Adrenal gland (tissue), 12 donors: ENCODE results near the gene CACNB4. TPM values are rescaled to one million over a fixed set of nuclear protein-coding genes. Genes with fewer than 3 reads are reported as not detected.
A peak's percentile ranks its signal among the peaks of the same experiment; 100 is the strongest.

Experiments used
- DNase-seq, 7 donors: peaks; one replicate each; pipeline ENCODE4 v3.0.0-alpha.2; 2019 to 2020
- H3K27ac ChIP-seq, 5 donors: fragments of 200-600 bp; sonication (generic) in 4 of 5; 1 replicate in 3 of 5; 2 replicates in 2 of 5; pipeline versions ENCODE4 v1.5.1 to v1.8.0; 2016 to 2020; ENCODE audit warnings: mild to moderate bottlenecking in 1 of 5
- H3K27me3 ChIP-seq: fragments of 200-600 bp; 2 replicates; pipeline ENCODE4 v1.8.0; 2021
- H3K36me3 ChIP-seq, 2 donors: fragments of 200-600 bp; replicated peaks in 1 of 2; 1 replicate in 1 of 2; 2 replicates in 1 of 2; pipeline versions ENCODE4 v1.5.1 to v1.8.0; 2018 to 2022
- H3K4me1 ChIP-seq, 2 donors: fragments of 200-600 bp; replicated peaks in 1 of 2; 1 replicate in 1 of 2; 2 replicates in 1 of 2; pipeline versions ENCODE4 v1.5.1 to v1.8.0; 2018 to 2021
- H3K4me3 ChIP-seq, 4 donors: fragments of 200-600 bp; sonication (generic) in 3 of 4; one replicate each; pipeline ENCODE4 v1.5.1; 2016 to 2018
- H3K9me3 ChIP-seq, 3 donors: fragments of 200-600 bp; sonication (generic) in 1 of 3; replicated peaks in 1 of 3; 1 replicate in 2 of 3; 2 replicates in 1 of 3; pipeline versions ENCODE4 v1.5.1 to v1.8.0; 2016 to 2021
- POLR2A ChIP-seq, 2 donors: fragments of 450-650 bp; IDR thresholded peaks; one replicate each; pipeline ENCODE4 v1.6.1; 2017; ENCODE audit warnings: antibody characterized with exemption in 2 of 2, mild to moderate bottlenecking in 2 of 2, moderate library complexity in 1 of 2
- WGBS, 4 donors: extraction: QIAGEN DNeasy Blood & Tissue Kit in 2 of 4; methylation state at CpG; one replicate each; pipeline versions ENCODE4 v1.1.5 to v1.1.7; 2013 to 2017; 5-methylcytosine and 5-hydroxymethylcytosine counted together
- intact Hi-C, 2 donors: fragments of 100-400 bp; cut with DNase I; formaldehyde crosslinking; loops; one replicate each; pipeline versions ENCODE4 v1.14.1 to v1.15.0; 2022 to 2023
- polyA plus RNA-seq, 3 donors: library from polyadenylated mRNA; stranded (reverse); fragments of 200-250 nt in 2 of 3; fragments of 350-450 nt in 1 of 3; fragmentation: Illumina TruSeq in 1 of 3; extraction: RNeasy Lipid Tissue Mini Kit (QIAGEN cat#74804) in 1 of 3; gene quantifications; one replicate each; pipeline ENCODE4 v1.2.3, GENCODE V29; 2013 to 2014
- total RNA-seq, 9 donors: library from RNA; depleted of rRNA in 4 of 9; stranded (reverse); fragments of >200 nt in 4 of 9; fragments of 120-200 nt in 1 of 9; fragmentation: NEBNext Ultra II Directional in 1 of 9; extraction: Animal tissue kit (Norgen Biotek cat#: 25700) in 1 of 9; gene quantifications; one replicate each; pipeline versions ENCODE4 v1.1.0 to v1.2.4, GENCODE V29; 2013 to 2023
- TF ChIP-seq, protein P1 (sequence below), 6 experiments: fragments of 450-650 bp in 4 of 6; fragments of 200-600 bp in 2 of 6; sonication (generic) in 1 of 6; IDR thresholded peaks; 1 replicate in 5 of 6; 2 replicates in 1 of 6; pipeline versions ENCODE4 v1.5.1 to v1.8.0; 2016 to 2021; ENCODE audit warnings: antibody characterized with exemption in 6 of 6, mild to moderate bottlenecking in 2 of 6, moderate library complexity in 1 of 6
- donor health status: healthy with polysubstance abuse.
- donor health status: Bipolar disorder and iron deficiency.
- donor health status: DM: yes; HTN: yes; CAD: no.
- donor health status: DM: no; HTN: no; CAD: no.
- donor health status: DM: no; HTN: no; CAD: no.
- donor health status: DM: yes; HTN: yes; CAD: no.

CACNB4 gene
- total and polyA plus RNA-seq, 12 donors, result 0.60 to 8.5 (median 1.9) TPM

DNA sequence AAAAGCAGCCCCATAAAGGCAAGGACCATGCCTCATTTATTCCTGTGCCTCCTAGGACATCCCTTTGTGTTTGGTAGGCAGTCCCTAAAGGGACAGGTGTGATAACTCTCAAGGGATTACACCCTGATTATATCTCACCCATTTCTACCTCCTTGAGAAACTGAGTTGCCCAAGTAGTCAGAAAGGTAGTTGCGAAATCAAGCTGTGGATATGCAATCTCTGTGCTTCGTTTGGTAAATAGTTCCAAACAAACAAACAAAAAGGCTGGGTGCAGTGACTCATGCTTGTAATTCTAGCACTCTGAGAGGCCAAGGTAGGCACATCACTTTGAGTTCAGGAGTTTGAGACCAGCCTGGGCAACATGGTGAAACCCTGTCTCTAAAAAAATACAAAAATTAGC lies 170.5 kb downstream of the CACNB4 start:
- no peaks in the 10 kb centered on the region for H3K27me3 ChIP-seq
- no peak overlapping the region for H3K27ac ChIP-seq
- DNase-seq, result no peak
- WGBS, 4 donors, result 47 to 76% (median 67%) methylated on average over 2 of the region's 2 CpGs
- intact Hi-C loops, result no loop called here
- H3K9me3 ChIP-seq, result no peaks in the 10 kb centered on the region
- no peak overlapping the region for H3K4me3 ChIP-seq
- TF ChIP-seq, protein P1, sequence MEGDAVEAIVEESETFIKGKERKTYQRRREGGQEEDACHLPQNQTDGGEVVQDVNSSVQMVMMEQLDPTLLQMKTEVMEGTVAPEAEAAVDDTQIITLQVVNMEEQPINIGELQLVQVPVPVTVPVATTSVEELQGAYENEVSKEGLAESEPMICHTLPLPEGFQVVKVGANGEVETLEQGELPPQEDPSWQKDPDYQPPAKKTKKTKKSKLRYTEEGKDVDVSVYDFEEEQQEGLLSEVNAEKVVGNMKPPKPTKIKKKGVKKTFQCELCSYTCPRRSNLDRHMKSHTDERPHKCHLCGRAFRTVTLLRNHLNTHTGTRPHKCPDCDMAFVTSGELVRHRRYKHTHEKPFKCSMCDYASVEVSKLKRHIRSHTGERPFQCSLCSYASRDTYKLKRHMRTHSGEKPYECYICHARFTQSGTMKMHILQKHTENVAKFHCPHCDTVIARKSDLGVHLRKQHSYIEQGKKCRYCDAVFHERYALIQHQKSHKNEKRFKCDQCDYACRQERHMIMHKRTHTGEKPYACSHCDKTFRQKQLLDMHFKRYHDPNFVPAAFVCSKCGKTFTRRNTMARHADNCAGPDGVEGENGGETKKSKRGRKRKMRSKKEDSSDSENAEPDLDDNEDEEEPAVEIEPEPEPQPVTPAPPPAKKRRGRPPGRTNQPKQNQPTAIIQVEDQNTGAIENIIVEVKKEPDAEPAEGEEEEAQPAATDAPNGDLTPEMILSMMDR (IDR thresholded peaks at IDR 0.05), result no peak
- TF ChIP-seq POLR2A (IDR thresholded peaks at IDR 0.05), result no peak
- peaks cover 0 to 22% of the 10 kb centered on the region in 2 donors for H3K4me1 ChIP-seq
- no peaks in the 10 kb centered on the region for H3K36me3 ChIP-seq

DNA sequence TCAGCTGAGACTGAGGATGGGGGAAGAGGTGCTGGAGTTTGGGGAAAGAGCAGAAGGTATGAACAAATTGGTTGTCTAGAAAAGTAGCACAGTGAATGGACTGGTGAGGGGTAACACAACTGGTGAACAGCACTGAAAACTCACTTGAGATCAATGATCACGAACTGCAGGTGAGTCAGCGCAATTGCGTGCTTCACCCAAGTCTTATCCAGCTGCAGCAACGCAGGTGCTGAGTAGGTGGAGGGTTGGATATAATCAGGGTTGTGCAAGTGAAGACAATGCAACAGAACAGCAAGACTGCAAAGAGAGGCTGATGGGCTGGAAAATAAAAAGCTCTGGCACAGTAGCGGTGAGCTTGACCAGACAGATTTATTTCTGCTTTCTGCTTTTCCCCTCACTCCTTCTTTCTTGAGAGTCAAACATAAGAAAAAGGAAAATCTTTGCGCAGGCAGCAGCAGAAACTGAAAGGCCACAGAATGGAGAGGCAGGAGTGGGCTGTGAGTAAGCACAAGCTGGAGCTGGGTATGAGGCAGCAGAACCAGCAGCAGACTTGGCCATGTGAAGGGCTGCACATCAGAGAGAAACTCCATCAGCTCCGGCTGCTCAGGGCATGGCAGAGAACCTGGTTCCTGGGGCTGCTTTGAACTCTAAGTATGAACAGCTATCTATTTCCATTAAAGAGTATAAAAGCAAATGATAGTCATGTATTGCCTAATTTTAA lies 171.2 kb downstream of the CACNB4 start:
- WGBS, 4 donors, result 86 to 93% (median 90%) methylated on average over 7 of the region's 7 CpGs
- Histone ChIP-seq H3K36me3 (no peaks in the 10 kb centered on the region), H3K4me1 (peaks cover 0 to 22% of the 10 kb centered on the region in 2 donors), H3K27ac (no peak overlapping the region), H3K4me3 (no peak overlapping the region), H3K27me3 (no peaks in the 10 kb centered on the region), H3K9me3 (no peaks in the 10 kb centered on the region)
- intact Hi-C loops, result no loop called here
- DNase-seq, result no peak
- TF ChIP-seq POLR2A (IDR thresholded peaks at IDR 0.05), result no peak
- TF ChIP-seq, protein P1 (IDR thresholded peaks at IDR 0.05), result no peak

DNA sequence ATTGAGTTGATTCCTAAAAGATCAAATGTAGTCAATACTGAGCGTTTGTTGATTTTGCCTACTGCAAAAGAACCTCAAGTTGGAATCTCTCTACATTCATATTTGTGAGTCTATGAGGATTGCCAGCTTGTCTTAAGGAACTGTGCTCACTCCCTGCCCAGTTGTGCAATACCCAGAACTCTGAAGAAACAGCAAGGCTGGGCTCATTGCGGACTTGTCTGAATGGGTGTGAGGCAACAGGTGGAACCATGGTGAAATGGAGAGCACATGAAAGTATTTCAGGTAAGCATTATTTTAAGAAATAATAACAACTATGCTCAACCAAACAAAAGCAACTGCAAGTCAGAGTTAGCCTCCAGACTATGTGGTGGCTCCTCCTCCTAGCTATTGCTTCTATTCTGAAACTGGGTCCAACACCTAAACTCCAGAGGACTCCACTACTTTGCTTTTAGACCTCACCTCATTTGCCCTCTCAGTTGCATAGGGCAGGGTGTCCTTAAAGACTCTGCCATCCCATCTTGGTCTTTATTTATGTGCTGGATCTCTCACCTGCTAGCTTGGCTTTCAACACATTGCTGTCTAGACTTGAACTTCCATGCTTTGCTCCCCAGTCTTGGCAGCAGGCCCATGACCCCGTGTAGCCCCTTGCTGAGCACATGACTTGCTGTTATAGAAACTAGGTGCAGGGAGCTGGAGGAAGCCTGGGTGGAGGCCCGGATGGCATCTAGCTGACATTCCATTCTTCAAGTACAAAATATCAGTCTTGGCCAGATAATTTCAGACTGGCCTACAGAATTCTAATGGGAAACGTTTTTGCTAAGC lies 175.8 kb downstream of the CACNB4 start:
- peaks cover 0 to 8% of the 10 kb centered on the region in 2 donors for H3K4me1 ChIP-seq
- intact Hi-C loops, result no loop called here
- DNase-seq, result peak; percentile 59 to 89 (median 76)
- H3K27me3 ChIP-seq, result no peaks in the 10 kb centered on the region
- H3K4me3 ChIP-seq, result no peak overlapping the region
- WGBS, 4 donors, result 43 to 55% (median 52%) methylated on average over 5 of the region's 5 CpGs
- no peaks in the 10 kb centered on the region for H3K36me3 ChIP-seq
- no peak for TF ChIP-seq POLR2A (IDR thresholded peaks at IDR 0.05)
- TF ChIP-seq, protein P1 (IDR thresholded peaks at IDR 0.05), result no peak
- no peaks in the 10 kb centered on the region for H3K9me3 ChIP-seq
- peak overlapping the region in 1 of 5 donors; percentile 25 for H3K27ac ChIP-seq

DNA sequence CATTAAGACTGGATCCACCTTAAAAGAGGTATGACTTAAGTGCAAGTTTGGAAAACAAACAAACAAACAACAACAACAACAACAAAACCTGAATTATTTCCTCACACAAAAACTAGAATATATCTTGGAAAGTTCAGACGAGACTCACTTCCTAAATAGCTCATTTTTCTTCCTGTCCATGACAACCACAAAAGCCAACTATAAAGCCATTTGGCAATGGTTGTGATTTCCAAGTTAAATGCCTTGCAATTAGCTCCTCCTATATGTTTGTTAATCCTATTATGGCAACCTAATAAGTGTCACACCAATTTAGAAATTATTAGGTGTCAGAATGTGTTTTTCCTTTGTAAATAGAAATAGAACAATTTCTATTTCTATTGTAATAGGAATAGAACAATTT lies 179.1 kb downstream of the CACNB4 start:
- no peaks in the 10 kb centered on the region for H3K27me3 ChIP-seq
- no peak overlapping the region for H3K4me3 ChIP-seq
- DNase-seq, result no peak
- no peak overlapping the region for H3K27ac ChIP-seq
- no peaks in the 10 kb centered on the region for H3K36me3 ChIP-seq
- no peaks in the 10 kb centered on the region for H3K9me3 ChIP-seq
- H3K4me1 ChIP-seq, result peaks cover 2 to 8% of the 10 kb centered on the region in 2 donors
- TF ChIP-seq, protein P1 (IDR thresholded peaks at IDR 0.05), result no peak
- WGBS, 4 donors, result 8 to 30% (median 26%) methylated on average over 1 of the region's 1 CpG
- intact Hi-C loops, result no loop called here
